Fibroblast of peridontal ligament (primary cell): Measurements from ENCODE around the gene VPS18.
"Not testable (repeated sequence)": the region's sequence is repeated elsewhere in the genome, so short reads cannot be mapped to it uniquely, and the experiment has no call there.

ENCODE experiments used
- DNase-seq: peaks from one replicate; pipeline ENCODE4 v3.0.0-alpha.2; 2010; ENCODE audit errors: extremely low read depth

VPS18 gene, protein sequence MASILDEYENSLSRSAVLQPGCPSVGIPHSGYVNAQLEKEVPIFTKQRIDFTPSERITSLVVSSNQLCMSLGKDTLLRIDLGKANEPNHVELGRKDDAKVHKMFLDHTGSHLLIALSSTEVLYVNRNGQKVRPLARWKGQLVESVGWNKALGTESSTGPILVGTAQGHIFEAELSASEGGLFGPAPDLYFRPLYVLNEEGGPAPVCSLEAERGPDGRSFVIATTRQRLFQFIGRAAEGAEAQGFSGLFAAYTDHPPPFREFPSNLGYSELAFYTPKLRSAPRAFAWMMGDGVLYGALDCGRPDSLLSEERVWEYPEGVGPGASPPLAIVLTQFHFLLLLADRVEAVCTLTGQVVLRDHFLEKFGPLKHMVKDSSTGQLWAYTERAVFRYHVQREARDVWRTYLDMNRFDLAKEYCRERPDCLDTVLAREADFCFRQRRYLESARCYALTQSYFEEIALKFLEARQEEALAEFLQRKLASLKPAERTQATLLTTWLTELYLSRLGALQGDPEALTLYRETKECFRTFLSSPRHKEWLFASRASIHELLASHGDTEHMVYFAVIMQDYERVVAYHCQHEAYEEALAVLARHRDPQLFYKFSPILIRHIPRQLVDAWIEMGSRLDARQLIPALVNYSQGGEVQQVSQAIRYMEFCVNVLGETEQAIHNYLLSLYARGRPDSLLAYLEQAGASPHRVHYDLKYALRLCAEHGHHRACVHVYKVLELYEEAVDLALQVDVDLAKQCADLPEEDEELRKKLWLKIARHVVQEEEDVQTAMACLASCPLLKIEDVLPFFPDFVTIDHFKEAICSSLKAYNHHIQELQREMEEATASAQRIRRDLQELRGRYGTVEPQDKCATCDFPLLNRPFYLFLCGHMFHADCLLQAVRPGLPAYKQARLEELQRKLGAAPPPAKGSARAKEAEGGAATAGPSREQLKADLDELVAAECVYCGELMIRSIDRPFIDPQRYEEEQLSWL

GRCh38 chr15:40893733-40894680 is at the start of gene VPS18:
Gene VPS18, plus strand, starts transcription at chr15:40894450. Its CDS starts 319 bp downstream, at chr15:40894769.
- DNase-seq = peak; percentile 96

DNA sequence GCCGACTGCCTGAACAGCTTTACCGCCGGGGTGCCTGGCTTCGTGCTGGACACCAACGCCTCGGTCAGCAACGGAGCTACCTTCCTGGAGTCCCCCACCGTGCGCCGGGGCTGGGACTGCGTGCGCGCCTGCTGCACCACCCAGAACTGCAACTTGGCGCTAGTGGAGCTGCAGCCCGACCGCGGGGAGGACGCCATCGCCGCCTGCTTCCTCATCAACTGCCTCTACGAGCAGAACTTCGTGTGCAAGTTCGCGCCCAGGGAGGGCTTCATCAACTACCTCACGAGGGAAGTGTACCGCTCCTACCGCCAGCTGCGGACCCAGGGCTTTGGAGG is 49.6 kb upstream of the VPS18 start:
- no peak for DNase-seq

DNA sequence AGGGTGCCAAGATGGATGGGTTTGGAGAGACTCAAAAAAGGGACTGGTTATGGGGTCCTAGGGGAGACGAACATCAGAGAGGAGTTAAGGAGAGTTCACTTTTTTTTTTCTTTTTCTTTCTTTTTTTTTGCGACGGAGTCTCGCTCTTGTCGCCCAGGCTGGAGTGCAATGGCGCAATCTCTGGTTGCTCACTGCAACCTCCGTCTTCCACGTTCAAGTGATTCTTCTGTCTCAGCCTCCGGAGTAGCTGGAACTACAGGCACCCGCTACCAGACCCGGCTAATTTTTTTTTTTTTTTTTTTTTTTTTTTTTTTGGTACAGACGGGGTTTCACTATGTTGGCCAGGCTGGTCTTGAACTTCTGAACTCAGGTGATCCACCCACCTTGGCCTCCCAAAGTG is 49.2 kb upstream of the VPS18 start:
- DNase-seq = no peak

DNA sequence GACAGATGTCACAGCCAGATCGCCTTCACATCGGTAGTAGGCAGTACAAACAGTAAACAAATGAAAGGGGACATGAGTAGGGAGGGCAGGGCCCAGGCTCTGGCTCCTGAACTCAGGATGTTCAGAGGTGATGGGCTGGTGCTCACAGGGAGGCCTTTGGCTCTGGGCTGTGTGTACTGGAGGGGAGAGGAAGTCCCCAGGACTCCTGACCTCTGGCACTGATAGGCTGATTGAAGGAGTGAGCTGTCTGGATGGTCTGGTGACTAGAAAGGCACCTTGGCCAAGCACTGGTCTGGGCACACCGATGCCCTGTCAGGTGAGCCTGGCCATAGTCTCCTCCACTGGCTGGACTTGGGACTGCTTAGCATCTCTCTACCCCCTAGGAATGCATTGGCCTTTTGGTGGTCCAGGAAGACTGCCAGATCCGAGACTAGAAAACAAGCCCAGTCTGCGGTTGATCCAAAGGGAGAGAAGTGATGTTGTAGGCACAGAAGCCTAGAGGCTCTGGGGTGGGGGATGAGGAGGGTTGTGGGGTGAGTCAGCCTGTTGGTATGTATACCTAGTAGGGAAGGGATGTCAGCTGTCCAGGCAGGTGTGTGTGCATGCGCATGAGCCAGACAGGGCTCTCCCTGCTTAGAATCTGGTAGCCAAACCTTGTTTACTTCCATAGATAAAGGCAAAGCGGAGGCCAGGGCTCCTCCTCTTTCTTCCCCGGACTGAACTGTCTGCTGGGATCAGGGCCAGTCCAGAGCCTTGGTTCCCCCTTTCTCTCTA is 48.6 kb upstream of the VPS18 start:
- DNase-seq = no peak

DNA sequence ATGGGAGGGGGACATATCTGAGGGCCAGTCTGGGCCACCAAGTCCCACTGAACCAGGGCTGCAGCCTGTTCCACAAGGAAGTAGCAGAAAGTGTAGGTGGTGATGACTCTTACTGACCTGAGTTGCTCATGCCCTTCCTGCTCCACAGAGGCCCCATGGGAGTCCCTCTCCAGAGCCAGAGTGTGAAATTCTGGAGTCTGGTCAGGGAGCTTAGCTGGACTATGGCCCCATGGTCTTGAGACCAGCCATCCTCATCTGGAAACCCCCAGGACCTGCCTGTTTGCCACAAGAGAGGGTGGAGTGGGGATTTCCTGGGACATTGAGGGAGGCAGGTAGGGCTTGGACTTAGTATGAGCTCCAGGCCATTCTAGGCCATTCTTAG is 47.4 kb upstream of the VPS18 start:
- no peak for DNase-seq

- no peak for DNase-seq
Measured at GRCh38 chr15:40847223-40847961, 46.9 kb upstream of the VPS18 start.

GRCh38 chr15:40850576-40851112 is 43.6 kb upstream of the VPS18 start:
- no peak for DNase-seq

DNA sequence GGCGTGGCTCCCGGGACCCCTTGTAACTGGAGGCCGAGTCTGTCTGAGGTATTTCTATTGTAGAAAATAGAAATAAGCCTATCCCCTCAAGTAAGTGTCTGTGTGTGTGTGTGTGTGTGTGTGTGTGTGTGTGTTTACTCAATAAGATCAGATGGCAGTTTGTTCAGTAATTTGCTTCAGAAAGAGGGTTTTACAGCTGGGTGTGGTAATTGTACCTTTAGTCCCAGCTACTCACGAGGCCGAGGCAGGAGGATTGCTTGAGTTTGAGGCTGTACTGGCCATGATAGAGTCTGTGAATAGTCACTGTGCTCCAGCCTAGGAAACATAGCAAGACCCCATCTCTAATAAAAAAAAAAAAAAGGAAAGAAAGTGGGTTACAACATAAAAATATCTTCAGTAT is 41.7 kb upstream of the VPS18 start:
- DNase-seq = no peak

DNA sequence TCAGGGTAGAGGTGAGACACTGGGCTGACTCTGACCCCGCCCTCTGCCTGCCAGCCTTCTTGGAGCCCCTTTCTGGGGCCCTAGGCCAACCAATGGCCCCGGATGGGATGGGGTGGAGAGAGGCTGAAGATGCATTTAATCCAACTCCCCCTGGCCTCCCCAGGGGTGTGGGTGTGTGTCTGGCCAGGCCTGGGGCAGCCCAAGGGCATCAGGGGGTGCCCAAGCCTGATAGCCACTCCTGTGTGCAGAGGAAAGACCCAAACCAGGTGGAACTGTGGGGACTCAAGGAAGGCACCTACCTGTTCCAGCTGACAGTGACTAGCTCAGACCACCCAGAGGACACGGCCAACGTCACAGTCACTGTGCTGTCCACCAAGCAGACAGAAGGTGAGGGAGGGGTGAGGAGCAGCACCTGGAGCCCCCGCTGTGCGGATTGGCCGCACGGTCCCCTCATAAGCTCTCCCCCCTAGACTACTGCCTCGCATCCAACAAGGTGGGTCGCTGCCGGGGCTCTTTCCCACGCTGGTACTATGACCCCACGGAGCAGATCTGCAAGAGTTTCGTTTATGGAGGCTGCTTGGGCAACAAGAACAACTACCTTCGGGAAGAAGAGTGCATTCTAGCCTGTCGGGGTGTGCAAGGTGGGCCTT is 40.9 kb upstream of the VPS18 start:
- DNase-seq = no peak

- DNase-seq = no peak
Measured at GRCh38 chr15:40854161-40854560, 40.1 kb upstream of the VPS18 start.

DNA sequence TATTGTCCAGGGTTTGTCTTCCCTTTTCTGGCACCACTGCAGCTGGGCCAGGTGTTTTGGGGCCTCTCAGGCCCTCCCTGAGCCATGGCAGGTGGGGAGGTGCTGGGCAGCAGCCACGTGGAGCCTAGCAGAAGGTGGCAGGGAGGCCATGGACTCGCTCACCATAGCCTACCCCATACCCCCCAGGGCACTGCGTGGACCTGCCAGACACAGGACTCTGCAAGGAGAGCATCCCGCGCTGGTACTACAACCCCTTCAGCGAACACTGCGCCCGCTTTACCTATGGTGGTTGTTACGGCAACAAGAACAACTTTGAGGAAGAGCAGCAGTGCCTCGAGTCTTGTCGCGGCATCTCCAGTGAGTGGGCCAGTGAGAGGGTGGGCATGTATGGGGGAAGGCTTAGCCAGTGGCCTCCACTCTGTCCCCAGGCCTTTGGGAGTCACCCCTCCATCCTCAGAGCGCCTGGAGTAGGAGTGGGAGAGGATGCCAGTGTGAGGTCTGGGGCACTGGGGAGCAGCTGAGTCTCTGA is 38.5 kb upstream of the VPS18 start:
- DNase-seq = no peak

- DNase-seq = no peak
Measured at GRCh38 chr15:40856746-40857145, 37.5 kb upstream of the VPS18 start.

- DNase-seq = peak; percentile 62
Measured at GRCh38 chr15:40857601-40858341, 36.5 kb upstream of the VPS18 start.

DNA sequence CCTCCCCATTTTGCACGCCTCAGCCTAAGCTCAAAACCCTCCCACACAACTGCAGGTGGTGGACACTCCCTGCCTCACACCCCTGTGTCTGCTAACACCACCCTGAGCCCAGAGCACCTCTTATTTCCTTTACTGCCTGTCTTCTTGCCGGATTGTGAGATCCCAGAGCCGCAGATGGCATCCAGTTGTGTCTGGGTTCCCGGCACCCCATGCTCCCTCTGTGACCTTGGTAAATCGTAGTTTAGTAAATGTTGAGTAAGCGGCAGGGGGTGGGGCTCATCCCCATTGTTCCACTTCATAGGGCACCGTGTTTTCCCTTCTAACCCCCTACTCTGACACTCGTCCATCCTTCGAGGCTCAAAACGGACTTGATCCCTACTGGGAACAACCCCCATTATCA is 35.5 kb upstream of the VPS18 start:
- DNase-seq = no peak

- peak; percentile 60 for DNase-seq
Measured at GRCh38 chr15:40859206-40859851, 34.9 kb upstream of the VPS18 start.

DNA sequence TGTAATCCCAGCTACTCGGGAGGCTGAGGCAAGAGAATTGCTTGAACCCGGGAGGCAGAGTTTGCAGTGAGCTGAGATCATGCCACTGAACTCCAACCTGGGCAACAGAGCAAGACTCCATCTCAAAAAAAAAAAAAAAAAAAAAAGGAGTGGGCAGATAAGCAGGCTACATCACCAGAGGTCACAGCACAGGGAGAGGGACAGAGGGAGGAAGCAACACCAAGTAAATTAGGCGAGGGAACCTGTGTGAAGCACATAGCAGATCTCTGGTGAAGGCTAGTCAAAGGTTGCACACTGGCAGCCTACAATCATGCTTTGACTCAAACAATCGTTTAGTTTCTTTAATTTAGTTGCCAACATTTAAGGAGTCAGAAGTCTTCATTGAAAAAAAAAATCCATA is 33.1 kb upstream of the VPS18 start:
- DNase-seq = not testable (repeated sequence)

- no peak for DNase-seq
Measured at GRCh38 chr15:40863660-40864270, 30.5 kb upstream of the VPS18 start.

DNA sequence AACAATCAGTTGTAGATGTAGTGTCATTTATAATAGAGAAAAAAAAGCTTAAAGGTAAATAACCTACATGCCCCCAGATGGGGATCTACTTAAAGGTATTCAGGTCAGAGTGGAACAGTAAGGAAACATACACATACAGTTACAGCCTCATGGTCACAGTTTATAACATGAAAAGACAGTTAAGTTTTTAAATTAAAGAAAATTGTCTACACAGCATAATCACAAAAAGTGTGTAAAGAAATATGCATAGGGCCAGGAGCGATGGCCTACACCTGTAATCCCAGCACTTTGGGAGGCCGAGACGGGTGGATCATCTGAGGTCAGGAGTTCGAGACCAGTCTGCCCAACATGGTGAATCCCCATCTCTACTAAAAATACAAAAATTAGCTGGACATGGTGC is 27.1 kb upstream of the VPS18 start:
- no peak for DNase-seq
